Skeletal muscle cell (primary cell): ENCODE results near the gene PCDH9.

ENCODE experiments used
- DNase-seq: peaks from one replicate; pipeline ENCODE4 v3.0.0-alpha.2; 2010; ENCODE audit warnings: low read depth
- H3K4me3 ChIP-seq: 2 replicates; pipeline ENCODE4 v1.5.1; 2011; ENCODE audit warnings: low read depth, mild to moderate bottlenecking, control low read depth, low read length, moderate library complexity

The PCDH9 gene

DNA sequence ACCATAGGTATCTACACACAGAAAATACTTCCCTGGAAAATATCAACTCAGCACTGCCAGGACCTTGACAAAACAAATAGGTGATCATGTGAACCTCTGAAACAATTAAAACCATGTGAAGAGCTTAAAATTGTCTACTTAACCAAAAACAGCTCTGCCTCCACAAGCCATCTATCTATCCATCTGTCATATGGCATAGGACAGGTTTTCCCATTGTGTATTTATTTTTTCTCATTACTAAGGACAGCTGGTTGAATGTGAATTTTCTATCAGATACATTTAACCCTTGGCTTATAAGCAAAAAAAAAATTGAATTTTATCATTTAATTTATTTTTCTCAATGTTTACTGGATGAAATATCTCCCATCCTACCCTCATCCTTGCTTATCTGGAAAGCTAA is 279.5 kb downstream of the PCDH9 start:
- no peak overlapping the region for H3K4me3 ChIP-seq
- no peak for DNase-seq

DNA sequence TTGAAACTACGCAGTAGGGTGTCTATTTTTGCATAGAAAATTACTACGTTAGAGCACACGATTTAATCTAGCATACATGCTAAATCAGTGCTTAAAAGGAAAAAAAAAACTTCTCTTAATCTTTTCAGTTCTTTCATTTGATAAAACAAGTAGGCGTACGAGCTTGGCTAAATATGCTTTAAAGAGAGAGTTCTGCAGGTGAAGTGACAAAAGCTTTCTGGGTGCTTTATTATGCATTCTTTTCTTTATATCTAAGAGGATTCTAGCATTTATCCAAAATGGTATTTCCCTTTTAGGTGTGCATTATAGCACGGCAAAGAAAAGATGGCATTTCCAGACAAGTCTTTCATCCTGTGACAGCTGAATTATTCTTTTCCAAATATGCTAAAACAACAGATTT is 281.2 kb downstream of the PCDH9 start:
- DNase-seq = no peak
- H3K4me3 ChIP-seq = no peak overlapping the region

- DNase-seq = no peak
- H3K4me3 ChIP-seq = no peak overlapping the region
Measured at GRCh38 chr13:66943530-66943929, 286.6 kb downstream of the PCDH9 start.

GRCh38 chr13:66940113-66940512 is 290.0 kb downstream of the PCDH9 start:
- DNase-seq = no peak
- H3K4me3 ChIP-seq = no peak overlapping the region

GRCh38 chr13:66937423-66937822 is 292.7 kb downstream of the PCDH9 start:
- DNase-seq = no peak
- no peak overlapping the region for H3K4me3 ChIP-seq

- peak; percentile 67 for DNase-seq
- no peak overlapping the region for H3K4me3 ChIP-seq
Measured at GRCh38 chr13:66933994-66934393, 296.1 kb downstream of the PCDH9 start.

DNA sequence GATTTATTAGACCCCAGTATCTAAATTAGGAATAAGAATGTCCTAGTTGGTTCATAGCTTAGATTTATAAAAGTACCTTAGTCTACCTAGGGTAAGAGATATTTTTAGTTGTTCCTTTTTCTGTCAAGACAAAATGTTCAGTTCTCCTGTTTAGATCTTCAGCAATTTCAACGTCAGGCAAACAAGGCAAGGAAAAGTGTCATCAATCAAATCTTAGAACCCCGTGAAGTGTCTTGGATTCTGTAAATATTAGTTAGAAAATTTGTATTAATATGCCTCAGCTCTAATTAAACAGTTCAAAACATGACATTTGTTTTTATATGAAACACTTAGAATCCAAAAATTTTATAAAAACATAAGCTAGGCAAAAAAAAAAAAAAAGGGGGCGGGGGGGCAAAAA is 296.6 kb downstream of the PCDH9 start:
- no peak for DNase-seq
- no peak overlapping the region for H3K4me3 ChIP-seq

DNA sequence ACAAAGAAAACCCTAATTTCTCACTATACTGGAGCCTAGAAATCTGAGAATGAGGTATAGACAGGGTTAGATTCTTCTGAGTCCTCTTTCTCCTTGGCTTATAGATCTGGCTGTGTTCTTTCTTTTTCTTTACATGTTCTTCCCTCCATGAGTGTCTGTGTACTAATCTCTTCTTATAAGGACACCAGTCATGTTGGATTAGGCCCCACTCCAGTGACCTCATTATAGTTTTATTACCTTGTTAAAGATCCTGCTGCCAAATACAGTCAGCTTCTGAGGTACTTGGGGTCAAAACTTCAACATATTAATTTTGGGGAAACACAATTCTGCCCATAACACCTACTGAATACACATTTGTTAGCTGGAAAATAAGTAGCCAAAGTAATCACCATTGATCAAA is 302.6 kb downstream of the PCDH9 start:
- DNase-seq = no peak
- H3K4me3 ChIP-seq = no peak overlapping the region

DNA sequence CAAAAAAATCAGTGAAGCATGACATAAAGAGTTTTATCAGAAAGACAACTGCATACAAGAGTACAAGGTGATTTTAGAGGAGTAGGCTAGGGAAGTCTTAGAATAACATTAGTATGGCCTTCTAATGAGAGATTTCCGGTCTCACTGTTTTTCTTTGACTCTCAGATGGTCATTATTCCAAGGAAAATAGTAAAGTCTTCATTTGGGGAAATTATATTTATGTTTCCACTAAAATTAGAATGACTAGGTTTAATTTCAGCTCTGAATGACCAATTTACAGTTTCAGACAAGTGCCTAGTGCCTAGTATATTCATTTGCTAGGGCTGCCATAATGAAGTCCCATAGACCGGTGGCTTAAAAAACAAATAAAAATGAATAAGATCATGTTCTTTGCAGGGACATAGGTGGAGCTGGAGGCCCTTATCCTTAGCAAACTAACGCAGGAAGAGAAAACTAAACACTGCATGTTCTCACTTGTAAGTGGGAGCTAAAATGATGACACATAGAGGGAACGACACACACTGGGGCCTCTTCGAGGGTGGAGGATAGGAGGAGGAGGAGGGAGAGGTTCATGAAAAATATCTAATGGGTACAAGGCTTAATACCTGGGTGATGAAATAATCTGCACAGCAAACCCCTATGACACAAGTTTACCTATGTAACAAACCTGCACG is 303.1 kb downstream of the PCDH9 start:
- H3K4me3 ChIP-seq = no peak overlapping the region
- no peak for DNase-seq

DNA sequence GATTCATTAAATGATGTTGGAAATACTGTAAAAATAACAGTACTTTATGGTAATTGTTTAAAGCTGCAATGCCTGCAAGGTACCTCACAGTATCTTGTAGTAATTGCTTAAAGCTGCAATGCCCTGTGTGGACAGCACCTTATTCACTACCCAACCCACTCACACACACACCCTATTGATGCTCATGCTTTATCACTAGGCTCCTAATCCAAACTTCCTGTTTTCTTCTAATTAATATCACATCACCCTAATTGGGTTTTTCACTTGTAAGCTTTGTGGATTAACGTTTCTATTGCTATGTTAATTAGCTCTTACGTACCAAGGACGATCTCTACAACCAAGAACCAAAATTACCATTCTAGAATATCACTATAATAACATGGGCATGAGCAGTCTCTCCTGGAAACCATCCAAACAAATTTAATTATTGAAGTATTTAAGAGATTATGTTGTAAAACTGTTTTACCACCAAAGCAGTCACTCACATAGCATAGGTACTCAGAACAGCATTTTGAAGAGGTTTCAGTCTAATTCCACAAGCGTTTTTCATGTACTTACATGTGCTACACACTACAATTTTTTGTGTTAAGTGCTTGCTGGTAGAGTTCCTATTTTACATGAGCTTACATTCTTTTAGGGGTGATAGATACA is 303.8 kb downstream of the PCDH9 start:
- H3K4me3 ChIP-seq = no peak overlapping the region
- DNase-seq = no peak

DNA sequence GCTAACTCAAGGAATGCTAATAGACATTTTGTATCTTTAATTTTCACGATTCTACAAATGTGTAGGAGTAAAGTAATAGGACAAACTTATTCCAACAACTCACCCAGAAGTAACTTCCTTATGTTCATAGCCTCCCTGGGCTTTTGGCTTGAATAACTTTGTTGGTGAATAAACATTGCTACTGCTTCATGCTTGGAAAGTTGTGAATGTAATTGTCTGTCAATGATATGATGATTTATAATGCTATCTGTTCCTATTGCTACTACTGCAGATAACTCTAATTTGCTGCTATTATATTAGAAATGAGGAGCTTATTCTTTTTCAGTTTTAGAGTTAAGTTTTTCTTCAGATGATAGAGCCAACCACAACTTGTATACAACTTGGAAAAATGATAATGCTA is 307.7 kb downstream of the PCDH9 start:
- DNase-seq = no peak
- no peak overlapping the region for H3K4me3 ChIP-seq

DNA sequence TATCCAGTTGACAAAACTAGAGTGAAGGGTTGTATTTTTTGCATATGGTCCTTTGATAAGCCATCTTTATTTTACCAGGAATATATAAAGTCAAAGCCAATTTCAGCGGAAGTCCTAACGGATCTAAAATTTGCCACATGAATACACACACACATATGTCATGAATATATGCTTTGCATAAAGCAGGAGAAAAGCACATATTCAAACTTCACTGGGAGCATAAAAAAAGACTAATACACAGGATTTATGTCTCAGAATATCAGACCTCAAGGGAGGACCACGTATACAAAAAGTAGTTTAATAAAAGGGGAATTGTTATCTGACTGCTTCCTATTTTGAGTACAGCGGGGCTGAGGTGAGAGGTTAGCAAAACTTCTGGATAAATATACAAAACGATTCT is 308.7 kb downstream of the PCDH9 start:
- no peak for DNase-seq
- H3K4me3 ChIP-seq = no peak overlapping the region

- DNase-seq = no peak
- H3K4me3 ChIP-seq = no peak overlapping the region
Measured at GRCh38 chr13:66915596-66916185, 314.4 kb downstream of the PCDH9 start.

DNA sequence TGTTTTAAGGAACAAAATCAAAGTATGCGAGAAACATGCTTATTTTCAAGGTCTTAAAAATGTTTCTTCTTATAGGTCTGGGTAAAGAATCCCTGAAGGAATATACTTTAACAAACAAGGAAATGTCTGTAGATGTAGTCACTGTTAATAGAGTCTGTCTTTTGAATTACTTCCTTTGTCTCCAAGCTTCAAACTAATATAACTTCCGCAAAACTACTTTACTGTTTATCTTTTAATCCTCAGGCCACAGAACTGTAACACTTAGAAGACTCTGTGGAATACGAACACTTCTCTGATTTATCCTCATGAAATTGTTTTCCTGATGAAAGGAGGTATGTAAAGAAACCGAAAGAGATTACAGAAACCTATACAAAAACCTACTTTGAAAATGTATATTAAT is 316.0 kb downstream of the PCDH9 start:
- DNase-seq = no peak
- H3K4me3 ChIP-seq = no peak overlapping the region

DNA sequence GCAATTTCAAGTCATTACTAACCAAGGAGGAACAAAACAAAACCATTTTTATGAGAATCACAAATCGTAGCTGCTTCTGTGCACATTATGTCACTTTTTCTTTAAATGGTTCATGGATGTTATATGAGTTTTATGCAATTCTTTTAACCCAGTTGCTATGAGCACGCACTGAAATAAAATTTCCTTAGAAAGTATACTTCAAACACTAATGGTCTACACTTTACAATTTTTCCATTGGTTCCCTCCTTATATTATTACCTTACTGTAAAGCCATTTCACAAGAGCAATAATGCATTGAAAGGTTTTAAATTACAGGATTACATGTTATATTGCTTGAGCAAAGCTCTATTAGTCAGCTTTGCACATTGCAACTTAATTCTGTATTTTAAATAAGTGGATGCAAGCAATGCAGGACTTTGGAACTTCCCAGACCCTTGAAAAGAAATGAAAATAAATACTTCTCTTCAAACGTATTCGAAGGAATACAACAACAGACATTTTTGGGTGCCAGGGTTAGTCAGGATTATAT is 318.7 kb downstream of the PCDH9 start:
- DNase-seq = no peak
- H3K4me3 ChIP-seq = no peak overlapping the region

DNA sequence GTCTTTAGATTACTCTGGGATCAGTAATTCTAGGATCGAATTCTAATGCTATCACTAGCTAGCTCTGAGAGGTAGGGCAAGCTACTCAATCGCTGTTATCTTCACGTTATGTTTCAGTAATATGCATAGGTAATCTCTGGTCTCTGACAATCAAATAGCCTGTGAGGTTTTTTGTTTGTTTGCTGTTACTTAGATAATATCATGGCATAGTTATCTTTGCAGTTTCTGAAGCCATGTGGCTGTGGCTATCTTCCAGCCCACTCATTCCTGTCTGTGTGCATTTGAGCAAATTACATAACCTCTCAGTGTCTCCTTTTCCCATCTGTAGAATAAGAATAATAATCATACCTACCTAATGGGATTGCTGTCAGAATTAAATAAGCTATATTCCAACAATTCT is 330.2 kb downstream of the PCDH9 start:
- no peak for DNase-seq

DNA sequence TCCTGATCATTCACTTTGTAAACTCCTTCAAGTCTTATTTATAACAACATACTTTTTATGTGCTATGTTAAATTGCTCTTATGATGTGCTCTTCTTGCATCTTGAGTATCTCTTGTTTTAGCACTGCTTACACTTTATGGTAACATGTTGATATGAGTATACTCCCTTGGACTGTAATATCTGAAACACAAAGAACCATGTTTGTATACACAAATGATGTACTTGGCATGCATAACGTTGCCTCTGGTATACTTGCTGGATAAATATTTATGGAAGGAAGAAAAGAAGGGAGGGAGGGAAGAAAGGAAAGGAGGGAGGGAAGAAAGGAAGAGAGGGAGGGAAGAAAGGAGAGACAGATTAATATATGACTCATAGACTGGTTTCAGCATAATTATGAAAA is 333.2 kb downstream of the PCDH9 start:
- no peak overlapping the region for H3K4me3 ChIP-seq
- DNase-seq = no peak

More for the DNA sequence above, 330.2 kb downstream of the PCDH9 start:
- no peak overlapping the region for H3K4me3 ChIP-seq

DNA sequence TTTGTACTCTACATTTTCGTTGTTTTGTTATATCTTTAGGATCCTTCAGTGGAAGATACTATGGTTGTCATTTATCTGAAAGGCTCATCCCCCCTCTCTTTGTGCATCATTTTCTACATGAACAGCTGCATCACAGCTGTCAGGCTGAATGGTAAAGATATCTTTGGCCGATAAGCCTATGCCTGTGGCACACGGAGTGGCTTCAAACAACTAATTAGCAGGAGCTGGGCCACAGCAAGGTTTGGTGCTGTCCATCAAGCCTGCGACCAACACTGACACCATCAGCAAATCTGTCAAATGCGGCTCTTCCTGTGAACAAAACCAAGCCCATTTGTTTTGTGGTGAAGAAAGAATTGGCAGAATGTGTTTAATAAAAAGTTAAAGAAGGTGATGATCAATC is 334.4 kb downstream of the PCDH9 start:
- H3K4me3 ChIP-seq = no peak overlapping the region
- peak; percentile 31 for DNase-seq

DNA sequence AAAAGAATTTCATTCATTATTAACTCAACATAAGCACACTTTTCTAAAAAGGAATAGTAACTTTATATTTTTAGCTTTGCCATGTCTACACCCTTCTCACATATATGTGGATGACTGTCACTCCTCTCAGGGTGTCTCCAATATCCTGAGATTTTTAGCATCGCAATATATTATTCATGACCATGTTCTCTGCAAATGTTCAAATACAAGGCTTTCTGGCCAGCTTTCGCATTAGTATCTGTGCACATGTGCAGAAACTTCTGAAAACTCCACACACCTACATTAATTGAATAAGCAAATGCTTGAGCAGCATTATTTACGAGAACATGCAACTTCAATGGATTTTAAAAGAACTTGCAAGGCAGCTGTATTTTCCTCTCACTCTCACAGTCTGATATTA is 334.8 kb downstream of the PCDH9 start:
- no peak overlapping the region for H3K4me3 ChIP-seq
- DNase-seq = no peak

DNA sequence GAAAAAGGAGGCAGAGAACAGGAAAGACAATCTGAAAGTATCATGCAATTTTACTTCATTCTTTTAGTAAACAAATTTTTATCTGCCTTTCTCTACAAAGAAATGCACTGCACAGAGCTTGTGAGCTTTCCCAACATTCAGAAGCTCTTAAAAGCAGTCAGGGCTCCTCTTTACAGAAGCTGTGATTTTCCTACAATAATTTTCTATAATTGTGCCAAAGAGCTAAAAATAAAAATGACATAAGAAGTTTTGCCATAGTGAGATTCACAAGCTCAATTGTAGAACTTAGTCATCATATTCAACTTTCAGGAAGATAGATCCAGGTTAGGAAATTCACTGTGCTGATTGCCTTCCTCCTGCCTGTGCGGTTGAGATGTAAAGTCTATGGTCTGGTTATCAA is 341.4 kb downstream of the PCDH9 start:
- H3K4me3 ChIP-seq = no peak overlapping the region

DNA sequence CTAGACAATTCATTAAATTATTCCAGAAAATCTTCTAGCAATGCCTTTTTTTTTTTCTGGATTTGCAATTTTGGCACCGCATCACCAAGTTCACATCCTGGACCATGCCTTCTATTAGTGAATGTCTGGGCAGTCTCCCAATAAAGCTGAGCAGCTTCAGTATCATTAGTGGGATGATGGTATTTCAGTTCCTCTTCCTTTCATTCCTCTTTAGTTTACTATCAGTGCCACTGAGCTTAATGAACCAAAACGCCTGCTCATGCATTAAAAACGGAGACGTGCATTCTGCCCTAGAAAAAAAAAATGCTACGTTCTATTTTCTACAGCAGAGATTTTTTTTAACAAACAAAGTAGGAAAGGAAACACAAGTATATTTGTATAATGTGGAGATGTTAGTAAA is 343.0 kb downstream of the PCDH9 start:
- no peak overlapping the region for H3K4me3 ChIP-seq
- DNase-seq = peak; percentile 25

More for the DNA sequence above, 341.4 kb downstream of the PCDH9 start:
- DNase-seq = no peak
